Liver (tissue), 9 donors: Measurements from ENCODE around the gene USP35. TPM values are rescaled to one million over a fixed set of nuclear protein-coding genes. Genes with fewer than 3 reads are reported as not detected.

Source experiments
- DNase-seq: peaks from one replicate; pipeline ENCODE4 v3.0.0-alpha.2; 2017; ENCODE audit warnings: low spot score
- H3K27ac ChIP-seq, 2 donors: one replicate each; pipeline ENCODE4 v1.7.0; 2013; ENCODE audit warnings: inconsistent platforms in 2 of 2, low read length in 2 of 2, control low read depth in 1 of 2, low read depth in 1 of 2, mild to moderate bottlenecking in 1 of 2
- H3K27me3 ChIP-seq, 4 donors: one replicate each; pipeline versions ENCODE4 v1.6.1 to v1.7.0; 2013; ENCODE audit warnings: low read length in 3 of 4, inconsistent platforms in 1 of 4, mild to moderate bottlenecking in 1 of 4, moderate library complexity in 1 of 4; ENCODE audit not compliant: control insufficient read depth in 4 of 4, insufficient read depth in 4 of 4
- H3K36me3 ChIP-seq, 4 donors: one replicate each; pipeline versions ENCODE4 v1.6.1 to v1.7.0; 2013; ENCODE audit warnings: low read length in 3 of 4, mild to moderate bottlenecking in 3 of 4, low read depth in 1 of 4, moderate library complexity in 1 of 4; ENCODE audit not compliant: control insufficient read depth in 4 of 4, insufficient read depth in 3 of 4
- H3K4me1 ChIP-seq, 4 donors: one replicate each; pipeline versions ENCODE4 v1.6.1 to v1.7.0; 2013; ENCODE audit warnings: low read length in 3 of 4, mild to moderate bottlenecking in 3 of 4, moderate library complexity in 1 of 4; ENCODE audit not compliant: control insufficient read depth in 4 of 4, insufficient read depth in 4 of 4
- H3K4me3 ChIP-seq, 3 donors: one replicate each; pipeline versions ENCODE4 v1.6.1 to v1.7.0; 2013; ENCODE audit warnings: low read length in 3 of 3, control low read depth in 1 of 3, low read depth in 1 of 3, mild to moderate bottlenecking in 1 of 3
- H3K9ac ChIP-seq, 2 donors: one replicate each; pipeline ENCODE4 v1.7.0; 2013; ENCODE audit warnings: low read length in 2 of 2, mild to moderate bottlenecking in 2 of 2, moderate library complexity in 2 of 2, control low read depth in 1 of 2, low read depth in 1 of 2
- H3K9me3 ChIP-seq, 4 donors: one replicate each; pipeline versions ENCODE4 v1.6.1 to v1.7.0; 2013; ENCODE audit warnings: low read length in 3 of 4; ENCODE audit not compliant: control insufficient read depth in 4 of 4
- EGR1 ChIP-seq, 2 donors: IDR thresholded peaks; 2 replicates each; pipeline ENCODE4 v1.6.1; 2016 to 2018; ENCODE audit warnings: antibody characterized with exemption in 2 of 2, low read depth in 2 of 2
- FOXA1 ChIP-seq: IDR thresholded peaks from 2 replicates; pipeline ENCODE4 v1.6.1; 2016; ENCODE audit warnings: antibody characterized with exemption
- FOXA2 ChIP-seq: IDR thresholded peaks from 2 replicates; pipeline ENCODE4 v1.6.1; 2016; ENCODE audit warnings: antibody characterized with exemption
- GABPA ChIP-seq, 2 donors: IDR thresholded peaks in 1 of 2; conservative IDR thresholded peaks in 1 of 2; 2 replicates each; pipeline ENCODE4 v1.6.1; 2016; ENCODE audit warnings: antibody characterized with exemption in 2 of 2, mild to moderate bottlenecking in 1 of 2, moderate library complexity in 1 of 2
- HNF4A ChIP-seq, 2 donors: conservative IDR thresholded peaks; 2 replicates each; pipeline ENCODE4 v1.6.1; 2016; ENCODE audit warnings: antibody characterized with exemption in 2 of 2, mild to moderate bottlenecking in 2 of 2
- RAD21 ChIP-seq, 2 donors: IDR thresholded peaks; 2 replicates each; pipeline ENCODE4 v1.6.1; 2016; ENCODE audit warnings: antibody characterized with exemption in 2 of 2, mild to moderate bottlenecking in 2 of 2
- SP1 ChIP-seq: IDR thresholded peaks from 2 replicates; pipeline ENCODE4 v1.6.1; 2018; ENCODE audit warnings: antibody characterized with exemption, mild to moderate bottlenecking
- TAF1 ChIP-seq: conservative IDR thresholded peaks from 2 replicates; pipeline ENCODE4 v1.6.1; 2016; ENCODE audit warnings: antibody characterized with exemption, mild to moderate bottlenecking
- YY1 ChIP-seq: IDR thresholded peaks from 2 replicates; pipeline ENCODE4 v1.6.1; 2016; ENCODE audit warnings: antibody characterized with exemption, mild to moderate bottlenecking
- WGBS: extraction: QIAGEN DNeasy Blood & Tissue Kit; methylation state at CpG from one replicate; pipeline ENCODE4 v1.1.7; 2013; 5-methylcytosine and 5-hydroxymethylcytosine counted together
- polyA plus RNA-seq, 2 donors: library from polyadenylated mRNA; stranded (reverse) in 1 of 2; unstranded in 1 of 2; fragments of 200-250 nt in 1 of 2; fragments of >200 nt in 1 of 2; fragmentation: Nextera tagmentation in 1 of 2; extraction: Ambion mirVana in 1 of 2; gene quantifications; one replicate each; pipeline versions ENCODE4 v1.2.1 to v1.2.3, GENCODE V29; 2013 to 2015
- total RNA-seq, 2 donors: library from RNA; depleted of rRNA; stranded (reverse); fragments of >200 nt; gene quantifications; one replicate each; pipeline ENCODE4 v1.2.3, GENCODE V29; 2014
- TF ChIP-seq, protein P1 (sequence below): fragments of 150-350 bp; IDR thresholded peaks from 2 replicates; pipeline ENCODE4 v1.5.1; 2017; ENCODE audit warnings: improper control_type of control experiment, low read depth, low read length; ENCODE audit not compliant: missing input control
- TF ChIP-seq, protein P2 (sequence below): IDR thresholded peaks from 2 replicates; pipeline ENCODE4 v1.6.1; 2016; ENCODE audit warnings: antibody characterized with exemption
- TF ChIP-seq, protein P3 (sequence below): IDR thresholded peaks from 2 replicates; pipeline ENCODE4 v1.6.1; 2016; ENCODE audit warnings: antibody characterized with exemption, mild to moderate bottlenecking
- donor health status: healthy.
- donor health status: healthy.
- donor health status: healthy.
- donor health status: healthy.
- donor health status: healthy.

Gene USP35
- total and polyA plus RNA-seq, 4 donors: 2.3 to 11.0 (median 4.8) TPM

DNA sequence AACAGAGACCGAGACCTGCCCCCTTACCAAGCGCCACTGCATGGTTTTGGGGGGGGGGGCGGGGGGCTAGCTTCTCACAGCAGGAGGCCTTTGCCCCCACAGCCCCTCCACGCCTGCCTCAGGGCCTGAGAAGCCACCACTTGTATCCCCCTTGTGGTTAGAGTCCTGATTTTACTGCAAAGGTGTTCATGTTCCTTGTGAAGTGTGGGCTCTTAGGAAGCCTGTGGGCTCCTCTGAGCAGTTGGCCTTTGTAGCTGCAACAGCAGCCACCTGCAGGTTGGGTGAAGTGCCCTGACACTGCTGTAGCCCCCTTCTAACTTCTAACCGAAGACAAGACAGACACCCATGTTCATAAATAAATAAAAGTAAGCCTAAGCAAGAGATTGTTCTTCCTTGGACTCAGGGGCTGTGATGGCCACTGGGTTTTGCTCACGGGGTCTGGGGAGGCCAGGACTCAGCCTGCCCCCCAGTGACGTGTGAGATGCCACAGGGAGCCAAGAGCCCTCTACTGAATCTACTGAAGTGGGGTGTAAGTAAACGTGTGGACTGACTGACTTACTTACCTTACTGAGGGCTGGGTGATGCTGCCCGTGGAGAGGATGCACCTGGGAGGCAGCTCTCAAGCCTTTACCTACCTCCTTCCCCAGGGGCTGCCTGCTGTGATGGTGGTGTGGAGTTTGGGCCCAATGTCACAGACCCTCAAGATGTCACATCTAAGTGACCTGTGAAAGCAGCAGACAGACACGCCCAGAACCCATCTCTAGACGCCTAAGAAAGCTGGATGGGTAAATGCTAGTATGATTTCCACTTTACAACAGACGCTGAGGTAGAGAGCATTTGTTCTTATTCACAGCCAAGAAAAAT lies 25.8 kb downstream of the USP35 start:
- no peaks in the 10 kb centered on the region for H3K27me3 ChIP-seq
- no peak overlapping the region for H3K4me3 ChIP-seq
- no peak for DNase-seq
- 89% methylated on average over 12 of the region's 12 CpGs for WGBS
- H3K27ac ChIP-seq: no peak overlapping the region
- no peaks in the 10 kb centered on the region for H3K4me1 ChIP-seq
- peaks cover 2 to 35% (median 12%) of the 10 kb centered on the region in 4 donors for H3K36me3 ChIP-seq
- TF ChIP-seq YY1 (no peak), HNF4A (conservative IDR thresholded peaks at IDR 0.05) (no peak), FOXA2 (no peak), RAD21 (IDR thresholded peaks at IDR 0.05) (no peak), SP1 (no peak), EGR1 (IDR thresholded peaks at IDR 0.05; ENCODE audit: low read depth in 2 of 2) (no peak), GABPA (IDR thresholded peaks at IDR 0.05 in 1 of 2, conservative IDR thresholded peaks at IDR 0.05 in 1 of 2) (no peak), TAF1 (no peak), FOXA1 (no peak)
- TF ChIP-seq, protein P1, sequence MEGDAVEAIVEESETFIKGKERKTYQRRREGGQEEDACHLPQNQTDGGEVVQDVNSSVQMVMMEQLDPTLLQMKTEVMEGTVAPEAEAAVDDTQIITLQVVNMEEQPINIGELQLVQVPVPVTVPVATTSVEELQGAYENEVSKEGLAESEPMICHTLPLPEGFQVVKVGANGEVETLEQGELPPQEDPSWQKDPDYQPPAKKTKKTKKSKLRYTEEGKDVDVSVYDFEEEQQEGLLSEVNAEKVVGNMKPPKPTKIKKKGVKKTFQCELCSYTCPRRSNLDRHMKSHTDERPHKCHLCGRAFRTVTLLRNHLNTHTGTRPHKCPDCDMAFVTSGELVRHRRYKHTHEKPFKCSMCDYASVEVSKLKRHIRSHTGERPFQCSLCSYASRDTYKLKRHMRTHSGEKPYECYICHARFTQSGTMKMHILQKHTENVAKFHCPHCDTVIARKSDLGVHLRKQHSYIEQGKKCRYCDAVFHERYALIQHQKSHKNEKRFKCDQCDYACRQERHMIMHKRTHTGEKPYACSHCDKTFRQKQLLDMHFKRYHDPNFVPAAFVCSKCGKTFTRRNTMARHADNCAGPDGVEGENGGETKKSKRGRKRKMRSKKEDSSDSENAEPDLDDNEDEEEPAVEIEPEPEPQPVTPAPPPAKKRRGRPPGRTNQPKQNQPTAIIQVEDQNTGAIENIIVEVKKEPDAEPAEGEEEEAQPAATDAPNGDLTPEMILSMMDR: no peak
- TF ChIP-seq, protein P2, sequence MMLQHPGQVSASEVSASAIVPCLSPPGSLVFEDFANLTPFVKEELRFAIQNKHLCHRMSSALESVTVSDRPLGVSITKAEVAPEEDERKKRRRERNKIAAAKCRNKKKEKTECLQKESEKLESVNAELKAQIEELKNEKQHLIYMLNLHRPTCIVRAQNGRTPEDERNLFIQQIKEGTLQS: no peak
- TF ChIP-seq, protein P3, sequence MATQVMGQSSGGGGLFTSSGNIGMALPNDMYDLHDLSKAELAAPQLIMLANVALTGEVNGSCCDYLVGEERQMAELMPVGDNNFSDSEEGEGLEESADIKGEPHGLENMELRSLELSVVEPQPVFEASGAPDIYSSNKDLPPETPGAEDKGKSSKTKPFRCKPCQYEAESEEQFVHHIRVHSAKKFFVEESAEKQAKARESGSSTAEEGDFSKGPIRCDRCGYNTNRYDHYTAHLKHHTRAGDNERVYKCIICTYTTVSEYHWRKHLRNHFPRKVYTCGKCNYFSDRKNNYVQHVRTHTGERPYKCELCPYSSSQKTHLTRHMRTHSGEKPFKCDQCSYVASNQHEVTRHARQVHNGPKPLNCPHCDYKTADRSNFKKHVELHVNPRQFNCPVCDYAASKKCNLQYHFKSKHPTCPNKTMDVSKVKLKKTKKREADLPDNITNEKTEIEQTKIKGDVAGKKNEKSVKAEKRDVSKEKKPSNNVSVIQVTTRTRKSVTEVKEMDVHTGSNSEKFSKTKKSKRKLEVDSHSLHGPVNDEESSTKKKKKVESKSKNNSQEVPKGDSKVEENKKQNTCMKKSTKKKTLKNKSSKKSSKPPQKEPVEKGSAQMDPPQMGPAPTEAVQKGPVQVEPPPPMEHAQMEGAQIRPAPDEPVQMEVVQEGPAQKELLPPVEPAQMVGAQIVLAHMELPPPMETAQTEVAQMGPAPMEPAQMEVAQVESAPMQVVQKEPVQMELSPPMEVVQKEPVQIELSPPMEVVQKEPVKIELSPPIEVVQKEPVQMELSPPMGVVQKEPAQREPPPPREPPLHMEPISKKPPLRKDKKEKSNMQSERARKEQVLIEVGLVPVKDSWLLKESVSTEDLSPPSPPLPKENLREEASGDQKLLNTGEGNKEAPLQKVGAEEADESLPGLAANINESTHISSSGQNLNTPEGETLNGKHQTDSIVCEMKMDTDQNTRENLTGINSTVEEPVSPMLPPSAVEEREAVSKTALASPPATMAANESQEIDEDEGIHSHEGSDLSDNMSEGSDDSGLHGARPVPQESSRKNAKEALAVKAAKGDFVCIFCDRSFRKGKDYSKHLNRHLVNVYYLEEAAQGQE: no peak
- H3K9me3 ChIP-seq: no peaks in the 10 kb centered on the region
- no peak overlapping the region for H3K9ac ChIP-seq

- no peak overlapping the region for H3K4me3 ChIP-seq
- no peak for TF ChIP-seq RAD21 (IDR thresholded peaks at IDR 0.05)
- TF ChIP-seq, protein P2: no peak
- TF ChIP-seq, protein P3: no peak
- no peak for DNase-seq
- no peaks in the 10 kb centered on the region for H3K9me3 ChIP-seq
- H3K36me3 ChIP-seq: peaks cover 1 to 38% (median 10%) of the 10 kb centered on the region in 4 donors
- no peak overlapping the region for H3K9ac ChIP-seq
- H3K27ac ChIP-seq: no peak overlapping the region
- H3K27me3 ChIP-seq: no peaks in the 10 kb centered on the region
- no peaks in the 10 kb centered on the region for H3K4me1 ChIP-seq
- WGBS: 93% methylated on average over 3 of the region's 3 CpGs
Measured at GRCh38 chr11:78216021-78216420, 27.3 kb downstream of the USP35 start.
